Activated naive CD8-positive, alpha-beta T cell (primary cell): ENCODE measurements around the gene RAB3A.
"Not testable (repeated sequence)": the region's sequence is repeated elsewhere in the genome, so short reads cannot be mapped to it uniquely, and the experiment has no call there.

Experiments used
- H3K27ac Mint-ChIP-seq: one replicate; pipeline ENCODE4 v1.8.0; 2021; ENCODE audit warnings: mixed read lengths
- H3K27me3 Mint-ChIP-seq: one replicate; pipeline ENCODE4 v1.8.0; 2021; ENCODE audit warnings: mixed read lengths
- H3K36me3 Mint-ChIP-seq: one replicate; pipeline ENCODE4 v1.8.0; 2021; ENCODE audit warnings: mixed read lengths
- H3K4me1 Mint-ChIP-seq: one replicate; pipeline ENCODE4 v1.8.0; 2021; ENCODE audit warnings: low read depth, mixed read lengths
- H3K4me3 Mint-ChIP-seq: one replicate; pipeline ENCODE4 v1.8.0; 2021; ENCODE audit warnings: mild to moderate bottlenecking, mixed read lengths
- H3K9me3 Mint-ChIP-seq: one replicate; pipeline ENCODE4 v1.8.0; 2021; ENCODE audit warnings: low read depth, mixed read lengths

The RAB3A gene

DNA sequence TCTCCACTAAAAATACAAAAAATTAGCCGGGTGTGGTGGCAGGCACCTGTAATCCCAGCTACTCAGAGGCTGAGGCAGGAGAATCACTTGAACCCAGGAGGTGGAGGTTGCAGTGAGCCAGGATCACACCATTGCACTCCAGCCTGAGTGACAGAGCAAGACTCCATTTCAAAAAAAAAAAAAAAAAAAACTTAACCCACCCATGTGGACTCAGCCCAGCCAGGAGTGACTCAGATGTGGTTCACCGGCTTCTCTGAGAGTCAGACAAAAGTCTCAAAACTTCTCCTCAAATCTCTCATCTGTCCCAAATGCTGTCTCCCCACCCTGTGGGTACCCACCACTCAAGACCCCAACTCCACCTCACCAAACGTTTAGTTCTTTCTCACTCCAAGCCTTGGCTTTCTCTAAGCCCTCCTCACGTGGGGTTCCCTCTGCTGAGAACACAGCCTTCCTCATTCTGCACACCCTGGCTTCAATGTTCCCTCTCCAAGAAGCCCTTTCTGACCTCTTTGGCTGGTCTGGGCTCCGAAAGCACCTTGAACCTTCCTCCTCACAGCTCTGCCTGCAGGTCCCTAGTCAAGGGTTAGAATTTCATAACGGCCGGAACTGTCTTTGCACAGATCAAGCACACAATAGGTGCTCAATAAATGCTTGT is 11.1 kb upstream of the RAB3A start:
- peaks cover 4% of the 10 kb centered on the region for H3K27me3 Mint-ChIP-seq
- no peaks in the 10 kb centered on the region for H3K9me3 Mint-ChIP-seq
- no peaks in the 10 kb centered on the region for H3K36me3 Mint-ChIP-seq
- H3K4me3 Mint-ChIP-seq = no peak overlapping the region
- H3K4me1 Mint-ChIP-seq = peaks cover 4% of the 10 kb centered on the region
- H3K27ac Mint-ChIP-seq = no peak overlapping the region

DNA sequence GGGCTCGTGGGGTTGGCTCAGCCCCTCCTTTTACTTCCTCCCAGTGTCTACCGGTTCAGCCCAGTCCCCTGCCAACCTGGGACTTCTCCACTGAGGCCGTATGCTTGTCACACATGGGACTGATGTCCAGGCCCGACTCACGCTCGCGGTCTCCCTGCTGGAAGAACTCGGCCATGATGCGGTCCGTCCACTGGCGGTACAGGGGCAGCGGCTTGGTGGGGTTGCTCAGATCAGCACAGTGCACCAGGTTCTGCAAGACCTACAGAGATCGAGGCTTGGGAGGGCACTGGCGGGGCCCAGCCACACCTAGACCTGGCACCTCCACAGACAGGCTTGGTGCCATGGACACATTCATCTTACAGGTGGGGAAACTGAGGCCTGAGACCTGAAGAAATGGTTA is 7.8 kb upstream of the RAB3A start:
- Mint-ChIP-seq H3K9me3 (no peaks in the 10 kb centered on the region), H3K36me3 (no peaks in the 10 kb centered on the region), H3K27ac (no peak overlapping the region), H3K4me1 (peaks cover 4% of the 10 kb centered on the region), H3K4me3 (no peak overlapping the region), H3K27me3 (peaks cover 5% of the 10 kb centered on the region)

DNA sequence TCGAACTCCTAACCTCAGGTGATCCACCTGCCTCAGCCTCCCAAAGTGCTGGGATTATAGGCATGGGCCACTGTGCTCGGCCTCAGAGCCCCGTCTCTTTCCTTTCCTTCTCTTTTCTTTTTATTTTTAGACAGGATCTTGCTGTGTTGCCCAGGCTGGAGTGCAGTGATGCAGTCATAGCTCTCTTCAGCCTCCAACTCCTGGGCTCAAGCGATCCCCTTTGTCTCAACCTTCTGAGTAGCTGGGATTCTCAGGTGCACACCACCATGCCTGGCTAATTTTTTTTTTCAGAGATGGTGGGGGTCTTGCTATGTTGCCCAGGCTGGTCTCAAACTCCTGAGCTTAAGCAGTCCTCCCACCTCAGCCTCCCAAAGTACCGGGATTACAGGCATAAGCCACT is 6.1 kb upstream of the RAB3A start:
- H3K9me3 Mint-ChIP-seq, H3K4me3 Mint-ChIP-seq, H3K27ac Mint-ChIP-seq, H3K4me1 Mint-ChIP-seq, H3K36me3 Mint-ChIP-seq, H3K27me3 Mint-ChIP-seq: not testable (repeated sequence)

DNA sequence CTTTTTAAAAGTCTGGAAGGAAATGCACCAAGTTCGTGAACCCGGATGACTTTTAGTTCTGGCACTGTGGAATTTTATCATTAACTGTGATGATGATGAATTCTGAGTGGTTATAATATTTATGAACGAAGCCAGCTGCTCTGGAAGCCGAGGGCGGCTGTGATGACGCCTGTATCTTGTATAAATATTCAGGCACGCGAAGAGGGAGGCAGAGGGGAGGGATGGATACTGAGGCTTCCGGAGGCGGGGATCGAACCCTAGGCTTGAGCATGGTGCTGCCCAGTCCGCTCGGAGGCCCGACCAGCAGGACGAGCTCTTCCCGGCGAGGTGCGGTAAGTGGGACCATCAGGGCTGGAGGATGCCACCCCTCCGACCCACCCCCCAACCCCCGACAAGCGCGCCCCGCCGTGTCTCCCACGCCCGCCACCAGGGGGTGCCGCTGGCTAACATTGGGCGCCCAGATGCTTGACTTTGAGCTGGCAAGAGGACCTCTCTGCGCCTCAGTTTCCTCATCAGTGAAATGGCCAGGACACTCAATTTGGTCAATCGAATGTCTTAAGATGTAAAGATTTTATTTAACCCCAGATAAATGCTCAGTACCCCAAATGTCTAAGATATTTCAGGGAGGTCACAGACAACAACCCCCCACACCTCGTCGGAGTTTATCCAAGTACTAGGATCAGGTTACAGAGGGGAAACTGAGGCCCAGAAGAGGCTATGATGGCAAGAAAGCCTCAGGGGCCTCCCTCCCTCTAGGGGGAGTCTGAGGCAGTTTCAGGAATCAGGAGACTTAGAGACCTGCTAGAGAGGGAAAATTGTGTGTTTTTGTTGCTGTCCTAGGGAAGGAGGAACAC is 4.5 kb upstream of the RAB3A start:
- Mint-ChIP-seq H3K27ac (no peak overlapping the region), H3K9me3 (no peaks in the 10 kb centered on the region), H3K36me3 (no peaks in the 10 kb centered on the region), H3K4me3 (no peak overlapping the region), H3K27me3 (peaks cover 5% of the 10 kb centered on the region), H3K4me1 (peaks cover 5% of the 10 kb centered on the region)

DNA sequence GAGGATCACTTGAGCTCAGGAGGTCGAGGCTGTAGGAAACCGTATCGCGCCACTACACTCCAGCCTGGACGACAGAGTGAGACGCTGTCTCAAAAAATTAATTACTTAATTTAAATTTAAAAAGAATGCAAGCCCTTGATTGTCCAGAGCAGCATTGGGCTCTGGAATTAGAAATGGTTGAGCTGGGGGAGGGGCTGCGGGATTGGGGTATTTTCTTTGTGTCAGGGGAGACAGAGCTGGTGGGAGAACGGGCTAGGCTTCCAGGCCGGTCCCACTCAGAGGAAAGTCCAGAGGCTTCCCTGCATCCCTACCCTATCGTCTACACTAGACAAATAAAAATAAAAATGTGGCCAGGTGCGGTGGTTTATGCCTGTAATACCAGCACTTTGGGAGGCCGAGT is 2.2 kb upstream of the RAB3A start:
- Mint-ChIP-seq H3K27ac (no peak overlapping the region), H3K9me3 (no peaks in the 10 kb centered on the region), H3K36me3 (no peaks in the 10 kb centered on the region), H3K27me3 (peaks cover 5% of the 10 kb centered on the region), H3K4me1 (peaks cover 16% of the 10 kb centered on the region), H3K4me3 (no peak overlapping the region)

DNA sequence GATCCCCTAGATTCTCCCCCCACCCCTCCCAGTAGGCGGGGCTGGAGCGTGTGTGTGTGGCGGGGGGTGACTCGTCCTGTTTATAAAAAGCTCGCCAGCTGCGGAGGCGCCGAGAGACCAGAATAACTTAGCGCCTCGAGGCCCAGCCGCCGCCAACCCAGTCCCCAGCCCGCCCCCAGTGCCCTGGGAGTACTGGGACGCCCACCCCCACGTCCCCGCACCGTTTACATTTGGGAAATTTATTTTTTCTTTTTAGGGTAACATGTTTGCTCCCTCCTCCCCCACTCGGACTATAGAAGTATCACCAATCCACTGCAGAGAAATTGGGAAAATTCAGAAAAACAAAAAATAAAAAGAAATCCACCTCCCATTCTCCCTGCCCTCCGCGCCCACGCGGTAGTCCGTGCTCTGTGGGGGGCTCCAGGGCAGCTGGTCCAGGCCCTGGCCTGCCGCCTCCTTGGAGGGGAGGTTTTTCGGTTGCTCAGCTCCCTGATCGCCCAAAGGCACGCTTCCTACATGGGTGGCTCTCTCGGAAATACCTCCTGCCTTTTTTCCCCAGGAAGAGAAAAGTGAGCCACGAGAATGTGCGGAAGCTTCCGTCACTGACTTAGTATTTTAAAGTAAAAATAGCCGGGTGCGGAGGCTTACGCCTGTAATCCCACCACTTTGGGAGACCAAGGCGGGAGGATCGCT is 1.5 kb upstream of the RAB3A start:
- Mint-ChIP-seq H3K36me3 (no peaks in the 10 kb centered on the region), H3K4me3 (peak overlapping the region; percentile 95), H3K27me3 (peaks cover 5% of the 10 kb centered on the region), H3K27ac (no peak overlapping the region), H3K9me3 (no peaks in the 10 kb centered on the region), H3K4me1 (peaks cover 16% of the 10 kb centered on the region)

DNA sequence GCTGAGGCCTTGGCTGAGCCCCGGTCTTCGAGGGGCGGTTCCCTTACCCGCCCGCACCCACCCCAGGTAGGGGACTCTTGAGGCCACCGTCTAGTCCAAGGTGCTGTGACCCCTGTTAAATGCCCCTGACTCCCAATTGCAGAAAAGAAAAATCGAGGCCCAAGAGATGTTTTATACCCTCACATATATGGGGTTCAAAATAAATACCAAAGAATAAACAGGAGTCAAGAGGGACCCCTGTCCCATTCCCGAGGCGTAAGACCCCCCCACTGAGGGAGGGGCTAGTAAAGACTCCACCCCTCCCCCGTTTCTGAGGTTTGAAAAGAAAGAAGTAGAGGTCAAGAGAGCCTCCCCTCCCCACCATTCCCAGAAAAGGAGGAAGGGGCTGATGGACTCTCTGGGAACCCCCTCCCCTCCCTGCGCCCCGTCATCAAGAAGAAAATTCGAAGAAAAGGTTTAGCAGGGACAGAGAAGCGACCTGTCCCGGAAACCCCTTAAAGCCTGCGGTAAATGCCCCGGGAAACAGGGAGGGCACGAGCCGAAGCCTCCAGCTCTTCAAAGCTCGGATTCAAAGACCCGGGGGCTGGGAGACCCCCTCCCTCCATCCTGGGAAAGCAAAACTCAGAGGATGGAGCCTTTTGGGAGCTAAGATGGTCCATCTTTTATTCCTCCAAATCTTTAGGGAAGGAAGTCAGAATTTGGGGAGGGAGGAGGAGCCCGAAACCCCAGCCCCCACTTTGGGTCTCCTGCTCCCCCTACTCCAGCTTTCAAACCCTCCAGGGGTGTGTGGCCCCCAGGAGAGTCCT is 755 bp upstream of the RAB3A start:
- H3K9me3 Mint-ChIP-seq = no peaks in the 10 kb centered on the region
- peaks cover 4% of the 10 kb centered on the region for H3K27me3 Mint-ChIP-seq
- peaks cover 16% of the 10 kb centered on the region for H3K4me1 Mint-ChIP-seq
- H3K4me3 Mint-ChIP-seq = peak overlapping the region; percentile 95
- no peaks in the 10 kb centered on the region for H3K36me3 Mint-ChIP-seq
- peak overlapping the region; percentile 78 for H3K27ac Mint-ChIP-seq

DNA sequence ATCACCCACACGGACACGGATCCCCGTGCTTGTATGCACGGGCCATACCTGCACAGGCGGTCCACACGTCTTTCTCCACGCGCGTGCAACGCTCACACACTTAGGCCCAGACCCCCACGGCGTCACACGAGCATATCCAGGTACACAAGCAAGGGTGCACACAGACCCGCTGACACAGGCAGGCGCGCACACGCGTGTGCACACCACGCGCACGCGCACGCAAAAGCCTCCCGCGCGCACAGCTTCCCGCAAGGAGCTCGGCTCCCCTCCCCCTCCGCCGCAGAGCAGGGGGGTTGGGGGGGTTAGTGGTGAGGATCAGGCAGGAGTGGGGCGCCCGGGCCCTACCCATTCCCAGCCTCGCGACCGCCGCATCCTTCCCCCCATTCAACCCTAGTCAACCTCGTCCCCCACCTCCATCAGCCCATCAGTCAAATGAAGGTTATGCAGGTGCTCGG is 407 bp downstream of the RAB3A start:
- Mint-ChIP-seq H3K4me3 (peak overlapping the region; percentile 95), H3K36me3 (no peaks in the 10 kb centered on the region), H3K27me3 (peaks cover 1% of the 10 kb centered on the region), H3K4me1 (peaks cover 16% of the 10 kb centered on the region), H3K9me3 (no peaks in the 10 kb centered on the region), H3K27ac (peak overlapping the region; percentile 83)

DNA sequence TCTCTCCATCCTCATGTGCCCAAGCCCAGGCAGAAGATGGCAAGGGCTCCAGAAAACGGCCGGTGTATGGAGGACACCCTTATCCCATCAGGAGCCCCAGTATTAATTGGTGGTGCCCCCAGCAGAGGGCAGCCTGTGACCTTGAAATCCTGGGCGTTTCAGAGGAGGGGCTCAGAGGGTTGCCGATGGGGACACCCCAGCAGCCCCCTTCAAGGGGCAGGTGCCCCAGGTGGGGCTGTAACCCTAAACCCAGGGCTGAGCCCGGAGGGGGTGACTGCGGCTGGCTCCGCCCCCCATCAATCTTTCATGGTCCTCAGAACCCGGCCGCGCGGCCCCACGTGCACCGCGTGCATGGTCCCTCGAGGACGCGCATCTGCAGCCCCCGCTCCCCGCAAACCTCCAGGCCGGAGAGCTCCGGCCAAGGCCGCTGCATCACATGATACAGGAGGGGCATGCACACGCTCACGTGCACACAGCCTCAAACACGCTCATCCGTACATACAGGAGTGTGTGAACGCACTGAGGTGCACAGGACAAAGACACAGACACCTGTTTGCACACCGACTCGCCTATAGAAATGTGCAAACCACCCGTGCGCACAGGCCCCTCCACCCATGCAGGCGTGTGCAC is 949 bp downstream of the RAB3A start:
- peak overlapping the region; percentile 95 for H3K4me3 Mint-ChIP-seq
- H3K36me3 Mint-ChIP-seq = no peaks in the 10 kb centered on the region
- no peaks in the 10 kb centered on the region for H3K27me3 Mint-ChIP-seq

DNA sequence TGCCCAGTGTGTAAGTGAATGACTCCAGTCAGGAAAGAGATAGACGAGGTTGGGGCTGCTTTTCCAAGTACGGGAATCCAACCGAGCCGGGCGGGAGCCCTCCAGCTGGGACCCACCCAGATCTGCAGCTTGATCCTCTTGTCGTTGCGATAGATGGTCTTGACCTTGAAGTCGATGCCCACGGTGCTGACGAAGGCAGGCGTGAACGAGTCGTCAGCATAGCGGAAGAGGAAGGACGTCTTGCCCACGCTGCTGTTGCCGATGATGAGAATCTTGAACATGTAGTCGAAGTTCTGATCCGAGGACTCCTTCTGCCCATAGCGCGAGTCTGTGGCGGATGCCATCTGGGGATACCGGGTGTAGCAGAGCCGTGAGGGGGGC is 1.5 kb downstream of the RAB3A start:
- Mint-ChIP-seq H3K36me3 (no peaks in the 10 kb centered on the region), H3K4me3 (peak overlapping the region; percentile 76), H3K4me1 (peaks cover 16% of the 10 kb centered on the region), H3K27ac (peak overlapping the region; percentile 6), H3K9me3 (no peaks in the 10 kb centered on the region), H3K27me3 (no peaks in the 10 kb centered on the region)

More for the DNA sequence above, 949 bp downstream of the RAB3A start:
- no peaks in the 10 kb centered on the region for H3K9me3 Mint-ChIP-seq
- peaks cover 16% of the 10 kb centered on the region for H3K4me1 Mint-ChIP-seq
- peak overlapping the region; percentile 83 for H3K27ac Mint-ChIP-seq

DNA sequence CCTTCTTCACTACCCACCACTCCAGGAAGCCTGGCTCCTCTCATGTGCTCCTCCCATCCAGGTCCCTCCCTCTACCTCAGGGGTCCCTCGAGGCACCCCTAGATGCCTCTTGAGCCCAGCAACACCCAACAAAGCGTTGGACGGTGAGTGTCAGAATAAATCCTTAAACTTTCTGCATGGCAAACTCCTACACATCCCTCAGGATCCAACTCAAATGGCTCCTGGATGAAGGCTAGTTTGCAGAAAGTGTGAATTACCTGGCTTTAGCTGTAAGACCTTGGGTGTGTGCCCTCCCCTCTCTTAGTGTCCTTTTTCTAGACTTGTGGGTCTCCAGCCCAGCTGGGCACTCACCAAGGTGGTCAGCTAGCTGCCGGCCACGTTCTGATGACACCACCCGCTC is 5.5 kb downstream of the RAB3A start:
- Mint-ChIP-seq H3K4me3 (no peak overlapping the region), H3K27me3 (no peaks in the 10 kb centered on the region), H3K9me3 (no peaks in the 10 kb centered on the region), H3K36me3 (no peaks in the 10 kb centered on the region), H3K27ac (no peak overlapping the region), H3K4me1 (peaks cover 23% of the 10 kb centered on the region)

DNA sequence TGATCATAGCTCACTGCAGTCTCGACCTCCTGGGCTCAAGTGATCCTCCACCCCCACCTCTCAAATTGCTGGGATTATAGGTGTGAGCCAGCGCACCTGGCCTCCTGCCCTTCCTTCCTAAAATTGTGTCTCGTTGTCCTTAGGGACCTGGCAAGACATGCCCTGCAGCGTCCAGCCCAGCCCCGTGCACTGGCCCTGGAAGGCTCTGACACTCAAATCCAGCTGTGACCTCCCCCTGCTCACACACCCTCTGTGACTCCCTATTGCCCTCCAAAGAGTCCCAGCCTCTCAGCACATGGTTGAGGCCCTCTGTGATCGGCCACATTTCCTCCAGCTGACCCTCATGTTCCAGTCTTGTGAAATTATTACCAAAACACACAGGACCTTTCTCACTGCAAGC is 5.9 kb downstream of the RAB3A start:
- Mint-ChIP-seq H3K9me3 (no peaks in the 10 kb centered on the region), H3K36me3 (no peaks in the 10 kb centered on the region), H3K27me3 (no peaks in the 10 kb centered on the region), H3K27ac (no peak overlapping the region), H3K4me1 (peaks cover 19% of the 10 kb centered on the region), H3K4me3 (no peak overlapping the region)

DNA sequence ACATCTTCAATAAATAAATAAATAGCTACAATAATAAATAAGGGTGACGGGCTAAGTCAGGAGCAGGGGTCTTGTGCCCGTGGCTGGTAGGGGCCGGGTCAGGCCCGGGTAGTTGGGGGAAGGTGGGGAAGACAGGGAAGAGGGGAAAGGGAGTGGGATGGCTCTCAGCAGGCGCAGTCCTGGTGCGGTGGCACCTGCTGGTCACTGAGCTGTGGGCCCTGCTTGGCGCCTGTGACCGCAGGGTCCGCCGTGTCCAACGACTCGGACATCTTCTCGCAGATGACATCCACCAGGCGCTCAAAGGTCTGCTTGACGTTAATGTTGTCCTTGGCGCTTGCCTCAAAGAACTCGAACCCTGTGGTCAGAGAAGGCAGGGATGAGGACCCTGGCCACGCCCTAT is 6.5 kb downstream of the RAB3A start:
- peaks cover 17% of the 10 kb centered on the region for H3K4me1 Mint-ChIP-seq
- no peak overlapping the region for H3K4me3 Mint-ChIP-seq
- H3K27me3 Mint-ChIP-seq = no peaks in the 10 kb centered on the region
- H3K36me3 Mint-ChIP-seq = no peaks in the 10 kb centered on the region
- no peaks in the 10 kb centered on the region for H3K9me3 Mint-ChIP-seq
- no peak overlapping the region for H3K27ac Mint-ChIP-seq

DNA sequence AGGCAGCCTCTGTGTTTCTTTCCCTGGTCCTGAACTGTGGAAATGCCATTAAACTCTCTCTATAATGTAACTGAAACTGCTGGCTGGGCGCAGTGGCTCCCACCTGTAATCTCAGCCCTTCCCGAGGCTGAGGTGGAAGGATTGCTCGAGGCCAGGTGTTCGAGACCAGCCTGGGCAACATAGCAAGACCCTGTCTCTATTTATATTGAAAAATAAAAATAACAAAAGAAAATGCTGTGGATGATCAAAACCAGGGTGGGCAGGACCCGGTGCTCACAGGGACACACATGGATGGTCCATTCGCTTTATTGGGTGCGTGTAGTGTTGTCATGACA is 7.4 kb downstream of the RAB3A start:
- H3K9me3 Mint-ChIP-seq = no peaks in the 10 kb centered on the region
- no peaks in the 10 kb centered on the region for H3K27me3 Mint-ChIP-seq
- H3K36me3 Mint-ChIP-seq = no peaks in the 10 kb centered on the region
- H3K27ac Mint-ChIP-seq = no peak overlapping the region
- peak overlapping the region; percentile 40 for H3K4me3 Mint-ChIP-seq
- peaks cover 19% of the 10 kb centered on the region for H3K4me1 Mint-ChIP-seq
